Adrenal gland (tissue), 12 donors: ENCODE results near the gene EEF1AKMT3. TPM values are rescaled to one million over a fixed set of nuclear protein-coding genes. Genes with fewer than 3 reads are reported as not detected.

Experiments used
- DNase-seq, 7 donors: peaks; one replicate each; pipeline ENCODE4 v3.0.0-alpha.2; 2019 to 2020
- H3K27ac ChIP-seq, 5 donors: fragments of 200-600 bp; sonication (generic) in 4 of 5; 1 replicate in 3 of 5; 2 replicates in 2 of 5; pipeline versions ENCODE4 v1.5.1 to v1.8.0; 2016 to 2020; ENCODE audit warnings: mild to moderate bottlenecking in 1 of 5
- H3K27me3 ChIP-seq: fragments of 200-600 bp; 2 replicates; pipeline ENCODE4 v1.8.0; 2021
- H3K36me3 ChIP-seq, 2 donors: fragments of 200-600 bp; replicated peaks in 1 of 2; 1 replicate in 1 of 2; 2 replicates in 1 of 2; pipeline versions ENCODE4 v1.5.1 to v1.8.0; 2018 to 2022
- H3K4me1 ChIP-seq, 2 donors: fragments of 200-600 bp; replicated peaks in 1 of 2; 1 replicate in 1 of 2; 2 replicates in 1 of 2; pipeline versions ENCODE4 v1.5.1 to v1.8.0; 2018 to 2021
- H3K4me3 ChIP-seq, 4 donors: fragments of 200-600 bp; sonication (generic) in 3 of 4; one replicate each; pipeline ENCODE4 v1.5.1; 2016 to 2018
- H3K9me3 ChIP-seq, 3 donors: fragments of 200-600 bp; sonication (generic) in 1 of 3; replicated peaks in 1 of 3; 1 replicate in 2 of 3; 2 replicates in 1 of 3; pipeline versions ENCODE4 v1.5.1 to v1.8.0; 2016 to 2021
- POLR2A ChIP-seq, 2 donors: fragments of 450-650 bp; IDR thresholded peaks; one replicate each; pipeline ENCODE4 v1.6.1; 2017; ENCODE audit warnings: antibody characterized with exemption in 2 of 2, mild to moderate bottlenecking in 2 of 2, moderate library complexity in 1 of 2
- WGBS, 4 donors: extraction: QIAGEN DNeasy Blood & Tissue Kit in 2 of 4; methylation state at CpG; one replicate each; pipeline versions ENCODE4 v1.1.5 to v1.1.7; 2013 to 2017; 5-methylcytosine and 5-hydroxymethylcytosine counted together
- intact Hi-C, 2 donors: fragments of 100-400 bp; cut with DNase I; formaldehyde crosslinking; loops; one replicate each; pipeline versions ENCODE4 v1.14.1 to v1.15.0; 2022 to 2023
- polyA plus RNA-seq, 3 donors: library from polyadenylated mRNA; stranded (reverse); fragments of 200-250 nt in 2 of 3; fragments of 350-450 nt in 1 of 3; fragmentation: Illumina TruSeq in 1 of 3; extraction: RNeasy Lipid Tissue Mini Kit (QIAGEN cat#74804) in 1 of 3; gene quantifications; one replicate each; pipeline ENCODE4 v1.2.3, GENCODE V29; 2013 to 2014
- total RNA-seq, 9 donors: library from RNA; depleted of rRNA in 4 of 9; stranded (reverse); fragments of >200 nt in 4 of 9; fragments of 120-200 nt in 1 of 9; fragmentation: NEBNext Ultra II Directional in 1 of 9; extraction: Animal tissue kit (Norgen Biotek cat#: 25700) in 1 of 9; gene quantifications; one replicate each; pipeline versions ENCODE4 v1.1.0 to v1.2.4, GENCODE V29; 2013 to 2023
- TF ChIP-seq, protein P1 (sequence below), 6 experiments: fragments of 450-650 bp in 4 of 6; fragments of 200-600 bp in 2 of 6; sonication (generic) in 1 of 6; IDR thresholded peaks; 1 replicate in 5 of 6; 2 replicates in 1 of 6; pipeline versions ENCODE4 v1.5.1 to v1.8.0; 2016 to 2021; ENCODE audit warnings: antibody characterized with exemption in 6 of 6, mild to moderate bottlenecking in 2 of 6, moderate library complexity in 1 of 6
- donor health status: healthy with polysubstance abuse.
- donor health status: Bipolar disorder and iron deficiency.
- donor health status: DM: yes; HTN: yes; CAD: no.
- donor health status: DM: no; HTN: no; CAD: no.
- donor health status: DM: no; HTN: no; CAD: no.
- donor health status: DM: yes; HTN: yes; CAD: no.

The EEF1AKMT3 gene
- total and polyA plus RNA-seq, 12 donors = 2.4 to 35.9 (median 8.8) TPM

DNA sequence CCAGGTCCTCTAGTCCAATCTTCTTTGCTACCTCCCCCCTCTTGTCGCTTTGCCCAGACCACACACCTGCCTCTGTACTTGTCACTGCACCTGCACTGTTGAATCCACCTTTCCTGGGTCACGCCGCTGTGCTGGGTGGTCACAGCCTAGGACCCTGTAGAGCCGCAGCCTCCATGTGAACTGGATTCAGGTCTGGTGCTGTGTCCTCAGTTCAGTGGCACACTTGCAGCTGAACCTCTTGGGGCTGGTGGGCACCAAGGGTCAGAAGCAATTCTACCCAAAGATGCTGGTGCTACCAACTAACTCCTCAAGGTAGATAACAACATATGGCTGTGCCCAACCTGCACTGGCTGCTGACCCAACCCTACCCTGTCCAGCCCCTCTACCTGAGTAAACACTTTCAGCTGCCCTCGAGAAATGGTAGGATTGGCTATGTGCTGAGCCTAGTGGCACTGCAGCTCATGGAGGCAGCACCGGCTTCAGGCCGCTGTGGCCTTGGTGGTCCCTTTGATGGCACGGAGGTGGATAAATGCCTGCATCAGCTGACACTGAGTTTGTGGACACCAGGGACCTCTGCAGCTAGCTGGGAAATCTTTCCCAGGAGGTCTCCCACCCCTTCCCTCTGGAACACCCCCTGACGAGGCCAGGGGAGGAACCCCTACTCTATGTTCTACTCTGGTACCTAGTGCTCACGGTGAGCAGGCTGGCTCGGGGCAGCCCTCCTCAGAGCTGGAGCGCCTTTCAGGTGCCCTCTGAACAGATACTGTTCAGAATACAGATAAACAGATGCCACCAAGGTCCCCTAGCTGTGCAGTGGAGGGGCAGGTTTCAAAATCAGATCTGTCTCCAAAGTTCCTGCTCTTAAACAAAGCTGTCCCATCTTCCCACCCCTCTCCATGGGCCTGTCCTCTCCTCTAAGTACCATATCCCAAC lies 48.1 kb upstream of the EEF1AKMT3 start:
- no peaks in the 10 kb centered on the region for H3K27me3 ChIP-seq
- peaks cover 0 to 25% of the 10 kb centered on the region in 2 donors for H3K36me3 ChIP-seq
- no peak for TF ChIP-seq POLR2A (IDR thresholded peaks at IDR 0.05)
- TF ChIP-seq, protein P1, sequence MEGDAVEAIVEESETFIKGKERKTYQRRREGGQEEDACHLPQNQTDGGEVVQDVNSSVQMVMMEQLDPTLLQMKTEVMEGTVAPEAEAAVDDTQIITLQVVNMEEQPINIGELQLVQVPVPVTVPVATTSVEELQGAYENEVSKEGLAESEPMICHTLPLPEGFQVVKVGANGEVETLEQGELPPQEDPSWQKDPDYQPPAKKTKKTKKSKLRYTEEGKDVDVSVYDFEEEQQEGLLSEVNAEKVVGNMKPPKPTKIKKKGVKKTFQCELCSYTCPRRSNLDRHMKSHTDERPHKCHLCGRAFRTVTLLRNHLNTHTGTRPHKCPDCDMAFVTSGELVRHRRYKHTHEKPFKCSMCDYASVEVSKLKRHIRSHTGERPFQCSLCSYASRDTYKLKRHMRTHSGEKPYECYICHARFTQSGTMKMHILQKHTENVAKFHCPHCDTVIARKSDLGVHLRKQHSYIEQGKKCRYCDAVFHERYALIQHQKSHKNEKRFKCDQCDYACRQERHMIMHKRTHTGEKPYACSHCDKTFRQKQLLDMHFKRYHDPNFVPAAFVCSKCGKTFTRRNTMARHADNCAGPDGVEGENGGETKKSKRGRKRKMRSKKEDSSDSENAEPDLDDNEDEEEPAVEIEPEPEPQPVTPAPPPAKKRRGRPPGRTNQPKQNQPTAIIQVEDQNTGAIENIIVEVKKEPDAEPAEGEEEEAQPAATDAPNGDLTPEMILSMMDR (IDR thresholded peaks at IDR 0.05) = no peak
- peak in 2 of 7 donors; percentile 20 to 46 for DNase-seq
- H3K27ac ChIP-seq = no peak overlapping the region
- no peak overlapping the region for H3K4me3 ChIP-seq
- H3K9me3 ChIP-seq = no peaks in the 10 kb centered on the region
- 67 to 88% (median 71%) methylated on average over 9 to 12 of the region's 12 CpGs for WGBS, 4 donors
- H3K4me1 ChIP-seq = peaks cover 14 to 19% of the 10 kb centered on the region in 2 donors
- intact Hi-C loops = no loop called here

DNA sequence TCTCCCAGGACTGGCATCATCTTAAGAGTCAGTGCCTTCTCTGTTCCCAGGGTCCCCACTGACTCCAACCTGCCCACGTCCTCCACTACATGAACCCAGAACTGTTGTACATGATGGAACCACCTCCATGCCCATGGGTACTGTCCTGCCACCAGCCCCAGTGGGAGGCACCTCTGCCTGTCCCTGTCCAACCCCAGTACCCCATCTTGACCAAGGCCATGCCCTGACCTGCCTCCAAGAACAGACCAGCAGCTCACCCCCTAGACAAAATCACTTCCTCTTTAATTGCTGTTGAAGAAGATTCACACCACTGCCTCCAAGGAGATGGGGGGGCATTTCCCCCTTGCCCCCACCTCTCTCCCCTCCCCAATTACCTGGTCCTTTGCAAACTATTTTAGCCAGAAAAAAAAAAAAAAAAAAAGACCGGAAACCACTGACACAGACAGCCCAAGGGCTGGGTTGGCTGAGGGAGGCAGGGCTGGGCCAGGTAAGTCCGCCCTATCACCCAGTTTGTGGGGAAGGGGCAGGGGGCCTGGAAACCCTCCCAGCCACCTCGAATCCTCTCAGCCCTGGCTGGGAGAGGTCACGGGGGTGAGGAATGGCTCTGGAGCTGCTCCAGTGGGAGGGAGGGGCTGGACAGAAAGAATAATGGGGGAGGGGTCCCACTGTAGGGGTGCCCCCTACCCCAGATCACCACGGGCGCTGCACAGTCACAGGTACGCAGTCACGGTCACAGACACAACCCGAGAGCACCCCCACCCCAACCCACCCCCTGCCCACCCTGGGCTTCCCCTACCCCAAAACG lies 47.3 kb upstream of the EEF1AKMT3 start:
- H3K4me3 ChIP-seq = no peak overlapping the region
- WGBS, 4 donors = 41 to 71% (median 51%) methylated on average over 5 to 11 of the region's 11 CpGs
- peaks cover 0 to 16% of the 10 kb centered on the region in 2 donors for H3K36me3 ChIP-seq
- no peaks in the 10 kb centered on the region for H3K27me3 ChIP-seq
- intact Hi-C loops = loop anchor here in 1 of 2 donors (5.0 kb wide), 1 partner anchor 47 kb away; the partner anchor contains the start of genes EEF1AKMT3 and METTL1
- TF ChIP-seq, protein P1 (IDR thresholded peaks at IDR 0.05) = no peak
- peak in 2 of 7 donors; percentile 21 to 50 for DNase-seq
- peaks cover 14 to 19% of the 10 kb centered on the region in 2 donors for H3K4me1 ChIP-seq
- no peak overlapping the region for H3K27ac ChIP-seq
- H3K9me3 ChIP-seq = no peaks in the 10 kb centered on the region

GRCh38 chr12:57725851-57726150 lies 46.6 kb upstream of the EEF1AKMT3 start:
- DNase-seq = no peak
- Histone ChIP-seq H3K27ac (no peak overlapping the region), H3K9me3 (no peaks in the 10 kb centered on the region), H3K36me3 (peaks cover 0 to 10% of the 10 kb centered on the region in 2 donors), H3K4me1 (peaks cover 14 to 19% of the 10 kb centered on the region in 2 donors), H3K4me3 (peak overlapping the region in 1 of 4 donors; percentile 85), H3K27me3 (no peaks in the 10 kb centered on the region)
- WGBS, 4 donors = 0 to 14% (median 10%) methylated on average over 2 to 10 of the region's 10 CpGs
- TF ChIP-seq, protein P1 (IDR thresholded peaks at IDR 0.05) = no peak
- no peak for TF ChIP-seq POLR2A (IDR thresholded peaks at IDR 0.05)
- intact Hi-C loops = loop anchor here in 1 of 2 donors (5.0 kb wide), 1 partner anchor 46 kb away; the partner anchor contains the start of genes EEF1AKMT3 and METTL1
